HTERT RPE-1 (cell line): ENCODE results near the gene FAAP100.

ENCODE experiments used
- in situ Hi-C: fragments of 300-500 bp; cut with MboI; formaldehyde crosslinking; loops from 4 replicates; pipeline ENCODE4 v1.14.3; 2020; ENCODE audit warnings: low sequenced_read_pairs

FAAP100 gene

DNA sequence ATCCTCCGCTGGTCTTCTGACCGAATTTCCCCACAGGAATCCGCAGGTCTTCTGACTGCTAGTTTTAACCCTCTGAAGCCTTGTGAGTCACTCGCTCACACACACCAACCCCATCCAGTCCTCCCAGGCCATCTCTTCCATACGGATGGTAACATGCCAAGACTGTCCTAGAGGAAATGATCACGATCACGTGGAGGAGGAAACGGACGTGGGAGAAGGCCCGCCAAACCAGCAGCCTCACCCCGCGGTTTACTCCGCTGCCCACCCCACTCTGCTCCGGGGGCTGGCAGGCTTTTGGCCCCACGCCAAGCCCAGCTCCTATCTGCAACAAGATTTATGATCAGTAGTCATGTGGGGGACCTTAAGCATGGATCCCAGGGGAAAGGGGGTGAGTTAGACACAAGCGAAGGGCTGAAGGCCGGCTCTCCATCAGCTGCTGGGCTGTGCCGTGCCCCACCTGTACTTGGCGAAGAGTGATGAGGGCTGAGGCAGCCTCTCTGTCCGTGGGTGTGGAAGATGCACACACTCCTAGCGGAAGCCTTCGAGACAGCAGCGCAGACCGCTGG lies 1.5 kb upstream of the FAAP100 start:
- in situ Hi-C loops = no loop called here

DNA sequence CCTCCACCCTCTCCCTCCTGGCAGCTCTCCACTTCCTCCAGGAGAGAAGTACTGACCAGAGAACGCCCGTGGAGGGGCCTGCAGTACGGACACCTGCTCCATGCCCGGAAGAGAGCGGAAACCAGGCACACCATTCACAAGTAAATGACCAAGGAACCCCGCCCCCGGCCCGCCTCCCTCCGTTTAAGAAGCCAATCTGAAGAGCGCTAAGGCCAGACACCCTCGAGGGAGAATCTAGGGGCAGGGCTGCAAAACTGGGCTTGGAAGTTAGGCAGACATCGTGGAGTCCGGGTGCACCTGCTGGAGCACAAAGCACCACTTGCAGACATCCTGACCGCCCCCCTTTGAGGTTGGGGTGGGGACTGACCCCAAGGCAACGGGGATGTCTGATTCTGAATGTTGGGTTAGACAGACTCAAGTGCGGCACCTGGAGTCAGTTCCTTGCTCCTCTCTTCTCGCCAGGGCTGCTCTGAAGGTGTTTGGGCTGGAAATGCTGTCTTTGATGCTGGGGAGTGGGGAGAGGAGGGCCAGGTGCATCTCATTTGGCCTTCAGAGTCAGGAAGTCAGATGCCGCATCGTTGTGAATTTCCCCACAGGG lies 964 bp upstream of the FAAP100 start:
- in situ Hi-C loops = no loop called here

DNA sequence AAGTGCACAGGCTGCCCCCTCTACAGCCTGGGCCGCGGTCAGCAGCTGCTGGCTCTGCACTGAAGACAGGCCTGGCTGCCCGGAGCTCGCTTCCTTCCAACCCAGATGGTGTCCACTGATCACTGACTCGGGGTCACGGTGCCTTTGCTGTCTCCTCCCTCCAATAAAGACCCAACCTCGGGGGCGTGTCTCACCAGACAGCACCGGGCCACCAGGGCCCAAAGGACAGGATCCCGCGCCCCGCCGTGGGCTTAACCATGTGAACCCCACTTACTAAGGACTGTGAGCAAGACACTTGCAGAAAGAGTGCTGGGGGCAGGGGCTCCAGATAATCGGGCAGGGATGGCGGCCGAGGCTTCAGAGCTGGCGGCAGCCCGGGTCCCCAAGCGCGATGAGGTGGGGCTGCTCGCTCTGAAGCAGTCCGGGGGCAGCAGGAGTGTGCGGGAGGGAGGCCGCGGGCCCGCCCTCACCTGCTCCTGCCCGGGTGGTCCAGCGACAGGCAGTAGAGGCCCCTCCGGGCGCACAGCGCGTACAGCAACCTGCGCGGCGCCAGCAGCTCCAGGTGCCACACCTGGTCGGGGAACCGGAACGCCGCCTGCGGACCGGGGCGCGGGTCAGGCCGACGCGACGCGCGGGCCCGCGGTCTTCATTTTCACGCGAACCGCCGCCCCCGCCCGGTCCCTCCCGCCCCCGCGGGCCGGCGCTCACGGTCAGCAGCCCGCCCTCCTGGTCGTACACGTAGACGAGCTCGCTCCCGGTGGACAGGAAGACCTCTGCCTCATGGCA lies 502 bp downstream of the FAAP100 start:
- in situ Hi-C loops = no loop called here

DNA sequence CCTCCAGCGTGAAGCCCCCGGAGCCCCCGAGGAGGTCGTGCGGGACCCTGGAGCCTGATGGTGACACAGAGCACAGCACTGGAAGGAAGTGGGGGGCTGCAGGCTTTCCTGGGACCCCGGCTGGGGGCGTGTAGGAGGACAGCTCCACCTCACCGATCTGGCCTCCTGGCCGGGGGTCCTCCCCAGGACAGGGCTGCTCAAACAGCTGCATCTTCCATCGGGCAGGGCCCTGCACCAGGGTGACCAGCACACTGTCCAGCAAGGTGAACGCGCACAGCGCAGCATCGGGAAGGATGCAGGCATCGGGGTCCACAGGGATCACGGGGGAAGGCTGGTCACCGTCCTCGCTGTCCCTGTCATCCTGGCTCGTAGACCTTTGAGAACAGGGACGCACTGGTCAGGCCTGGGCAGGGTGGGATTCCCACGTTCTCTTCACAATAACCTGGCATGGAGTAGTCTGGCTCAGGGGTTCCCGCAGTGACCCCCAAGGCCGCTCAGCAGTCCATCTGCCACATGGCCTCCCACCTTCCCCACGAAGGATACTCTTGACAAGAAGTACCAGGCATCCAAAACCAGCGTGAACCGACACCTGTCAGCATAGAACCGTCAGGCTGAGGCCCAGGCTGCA lies 1.2 kb downstream of the FAAP100 start:
- in situ Hi-C loops = no loop called here

DNA sequence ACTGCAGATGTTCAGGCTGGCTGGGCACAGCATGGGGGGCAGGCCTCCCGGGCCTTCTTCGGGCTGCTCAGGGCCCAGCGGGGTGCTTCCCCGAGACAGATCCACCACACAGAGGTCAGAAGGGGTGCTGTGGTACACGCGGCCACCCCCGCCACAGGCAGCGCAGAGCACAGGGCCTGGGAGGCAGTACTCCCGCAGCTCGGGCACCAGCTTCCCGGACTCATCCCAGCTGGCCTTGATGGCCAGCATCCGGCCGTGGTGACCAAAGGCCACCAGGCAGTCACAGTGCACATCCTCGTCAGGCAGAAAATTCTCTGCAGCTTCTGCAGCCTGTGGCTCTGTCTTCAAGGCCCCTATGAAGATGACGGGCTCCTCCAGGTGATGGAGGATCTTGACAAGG lies 1.9 kb downstream of the FAAP100 start:
- in situ Hi-C loops = no loop called here

DNA sequence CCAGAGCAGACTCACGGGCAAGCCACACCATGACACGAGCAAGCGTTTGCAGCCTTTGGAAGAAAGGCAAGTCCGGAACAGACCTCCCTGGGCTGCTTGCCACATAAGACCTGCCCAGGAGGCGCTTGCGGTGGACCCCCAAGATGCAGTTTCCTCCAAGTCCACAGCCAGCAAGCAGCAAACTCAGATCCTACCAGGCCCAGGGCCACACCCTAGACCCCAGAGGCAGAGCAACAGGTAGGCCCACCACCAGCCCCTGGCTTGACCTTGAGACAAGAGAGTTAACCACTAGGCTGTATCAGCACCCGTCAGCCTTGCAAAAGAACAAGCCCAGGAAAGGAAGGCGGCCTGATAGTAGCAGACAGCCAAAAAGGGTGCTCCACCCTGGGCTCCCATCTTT lies 2.3 kb downstream of the FAAP100 start:
- in situ Hi-C loops = no loop called here

DNA sequence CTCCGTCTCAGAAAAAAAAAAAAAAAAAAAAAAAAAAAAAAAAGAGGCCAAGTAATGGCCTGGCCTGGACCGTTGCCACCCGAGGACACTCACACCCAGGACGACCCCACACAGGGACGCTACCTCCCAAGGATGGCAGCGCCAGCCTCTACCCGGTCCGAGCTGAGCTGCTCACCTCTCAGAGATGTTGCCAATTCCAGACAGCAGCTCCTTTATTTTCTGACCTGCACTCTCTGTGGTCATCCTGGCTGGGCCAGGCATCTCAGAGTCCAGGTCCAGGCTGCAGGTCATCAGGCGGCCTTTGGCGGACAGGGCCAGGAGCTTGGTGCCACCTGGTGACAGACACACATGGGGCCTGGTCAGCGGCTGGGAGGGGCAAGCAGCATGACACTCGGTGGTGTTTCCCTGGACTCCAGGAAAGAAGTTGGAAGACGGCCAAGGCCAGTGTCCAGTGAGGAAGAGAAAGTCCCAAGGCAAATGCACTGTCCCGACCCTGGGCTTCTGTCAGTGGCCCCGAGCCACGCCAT lies 3.1 kb downstream of the FAAP100 start:
- in situ Hi-C loops = no loop called here

DNA sequence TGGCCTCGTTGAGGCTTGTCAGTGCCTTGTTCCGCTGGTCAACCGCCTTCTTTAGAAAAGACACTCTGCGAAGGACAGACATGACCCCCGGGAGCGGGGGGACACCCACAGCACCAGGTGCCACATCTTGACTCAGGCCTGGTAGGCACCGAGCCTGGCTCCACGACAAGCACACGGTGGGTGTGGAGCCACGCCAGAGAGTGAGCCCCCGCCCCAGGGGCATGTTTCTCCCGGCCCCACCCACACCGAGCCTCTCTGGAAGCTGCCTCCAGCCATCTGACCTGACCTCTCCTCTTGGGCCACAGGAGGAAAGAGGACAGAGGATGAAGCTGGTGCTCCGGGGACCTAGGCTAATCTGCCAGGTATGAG lies 4.6 kb downstream of the FAAP100 start:
- in situ Hi-C loops = no loop called here

DNA sequence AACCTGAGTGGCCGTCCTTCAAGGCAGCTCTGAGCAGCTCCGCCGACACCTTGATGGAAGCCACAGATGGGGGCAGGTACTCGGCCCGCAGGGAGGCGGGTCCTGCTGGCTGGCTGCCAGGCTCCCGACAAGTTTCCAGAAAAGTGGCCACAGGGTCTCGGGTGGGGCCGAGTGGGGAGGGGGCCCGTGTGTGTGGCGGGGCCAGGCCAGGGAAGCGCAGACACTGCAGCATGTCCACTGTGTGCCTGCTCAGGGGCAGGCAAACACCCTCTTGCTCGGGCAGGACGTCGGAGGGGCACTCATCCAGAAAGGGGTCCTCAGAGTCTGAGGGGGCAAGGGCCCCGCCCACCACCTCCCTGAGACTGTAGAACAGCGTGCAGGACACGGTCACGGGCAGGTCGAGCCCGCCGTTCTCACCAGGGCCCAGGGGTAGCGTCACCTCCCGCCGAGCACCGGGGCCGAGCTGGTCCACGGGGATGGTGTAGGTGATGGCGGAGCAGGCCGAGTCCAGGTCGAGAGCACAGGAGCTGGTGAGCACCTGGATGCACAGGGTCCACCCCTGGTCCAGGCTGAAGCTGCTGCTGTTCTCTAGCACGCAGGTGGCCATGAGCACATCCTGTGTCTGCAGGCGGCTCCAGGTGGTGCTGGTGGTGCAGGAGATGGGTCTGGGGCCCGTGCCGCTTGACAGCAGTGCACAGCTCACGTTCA lies 5.1 kb downstream of the FAAP100 start:
- in situ Hi-C loops = no loop called here

DNA sequence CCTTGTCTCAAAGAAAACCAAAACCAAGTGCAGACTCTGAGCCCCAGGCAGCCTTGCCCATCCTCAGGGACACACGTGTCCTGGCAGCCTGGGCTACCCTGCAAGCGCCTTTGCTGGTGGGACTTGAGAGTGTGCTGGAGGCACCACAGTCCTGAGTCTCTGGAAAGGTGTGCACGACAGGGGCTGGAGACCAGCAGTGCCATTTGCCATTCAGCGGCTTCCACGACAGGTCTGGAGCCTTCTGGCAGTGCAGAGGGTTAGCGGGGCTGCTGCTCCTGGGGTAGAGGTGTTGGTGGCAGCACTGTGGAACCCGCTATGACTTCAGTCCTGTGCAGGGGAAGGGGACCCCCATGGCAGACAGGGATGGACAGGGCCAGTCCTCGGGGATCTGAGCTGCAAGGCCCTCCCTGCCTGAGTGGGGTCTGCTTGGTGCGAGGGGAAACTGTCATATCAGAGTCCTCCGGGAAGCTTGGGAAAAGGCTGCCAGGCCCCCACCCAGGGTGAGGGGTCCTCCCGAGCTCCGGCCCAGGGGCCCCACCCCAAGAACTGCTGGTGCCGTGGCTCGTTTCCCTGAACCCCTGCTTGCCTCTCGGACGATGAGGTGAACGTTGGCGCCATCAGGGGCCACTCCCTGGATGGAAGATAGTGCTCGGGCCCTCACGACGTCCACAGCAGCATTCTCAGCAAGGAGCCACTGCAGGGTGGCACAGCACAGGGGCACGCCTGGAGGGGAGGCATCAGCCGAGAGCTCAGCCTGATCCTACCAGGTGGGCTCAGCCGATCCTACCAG lies 6.8 kb downstream of the FAAP100 start:
- in situ Hi-C loops = no loop called here

DNA sequence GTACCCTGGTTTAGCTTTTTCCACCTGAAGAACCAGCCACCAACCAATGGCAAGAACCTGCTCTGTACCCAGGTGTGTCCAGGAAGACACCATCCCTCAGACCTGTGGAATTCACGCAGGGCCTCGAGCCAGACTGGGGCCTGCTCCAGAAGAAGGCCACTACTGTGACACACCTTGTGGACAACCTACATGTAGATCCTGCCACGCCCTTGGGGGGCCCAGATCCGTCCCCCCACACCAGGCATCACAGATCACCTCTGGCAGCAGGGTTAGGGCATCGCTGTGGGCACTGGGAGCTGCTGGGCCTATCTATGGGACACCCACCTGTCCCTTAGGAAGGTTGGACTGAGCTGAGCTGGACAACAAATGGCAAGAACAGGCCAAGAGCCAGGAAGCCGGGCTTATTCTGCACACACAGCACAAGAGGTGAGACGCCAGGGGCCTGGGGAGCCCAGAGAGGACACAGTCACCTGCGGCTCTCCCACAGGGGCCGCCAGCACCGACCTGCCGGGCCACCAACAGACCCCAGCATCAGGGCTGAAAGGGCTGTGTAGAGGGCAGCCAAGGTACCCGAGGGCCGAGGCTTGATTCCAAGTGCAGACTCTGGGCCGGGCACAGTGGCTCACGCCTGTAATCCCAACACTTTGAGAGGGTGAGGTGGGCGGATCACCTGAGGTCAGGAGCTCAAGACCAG lies 7.7 kb downstream of the FAAP100 start:
- in situ Hi-C loops = no loop called here

DNA sequence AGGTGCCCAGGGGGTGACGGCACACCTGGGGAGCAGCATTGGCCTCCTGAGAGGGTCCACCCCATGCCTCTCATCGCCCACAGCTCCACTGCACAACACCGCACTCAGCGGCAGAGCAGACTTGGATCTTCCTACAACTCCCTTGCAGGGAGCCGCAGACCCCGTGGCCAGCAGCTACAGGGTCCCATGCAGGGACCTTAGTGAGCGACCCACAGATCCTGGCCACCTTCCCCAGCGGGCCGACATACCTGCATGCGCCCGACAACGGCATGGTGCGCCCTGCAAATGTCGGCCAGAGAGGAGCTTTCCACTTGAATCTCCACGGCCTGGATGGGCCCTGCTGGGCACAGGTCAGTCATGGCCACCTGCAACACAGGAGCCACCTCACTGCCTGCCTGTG lies 8.4 kb downstream of the FAAP100 start:
- in situ Hi-C loops = no loop called here

DNA sequence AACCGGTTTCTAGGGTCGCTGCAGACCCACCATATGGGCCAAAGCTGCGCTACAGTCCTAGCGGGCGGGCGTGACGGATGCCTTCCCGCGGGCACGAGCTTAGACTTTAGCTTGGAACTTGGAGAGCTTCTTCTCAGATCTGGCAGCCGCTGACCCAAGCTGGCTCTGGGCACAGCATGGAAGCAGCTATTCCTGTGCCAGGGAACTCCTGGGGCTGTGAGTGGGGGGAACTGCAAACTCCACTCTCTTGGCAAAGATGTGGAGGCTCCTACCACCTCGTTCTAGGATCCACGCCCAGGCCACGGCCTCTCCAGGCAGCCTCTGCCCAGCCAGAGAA lies 8.8 kb downstream of the FAAP100 start:
- in situ Hi-C loops = no loop called here

DNA sequence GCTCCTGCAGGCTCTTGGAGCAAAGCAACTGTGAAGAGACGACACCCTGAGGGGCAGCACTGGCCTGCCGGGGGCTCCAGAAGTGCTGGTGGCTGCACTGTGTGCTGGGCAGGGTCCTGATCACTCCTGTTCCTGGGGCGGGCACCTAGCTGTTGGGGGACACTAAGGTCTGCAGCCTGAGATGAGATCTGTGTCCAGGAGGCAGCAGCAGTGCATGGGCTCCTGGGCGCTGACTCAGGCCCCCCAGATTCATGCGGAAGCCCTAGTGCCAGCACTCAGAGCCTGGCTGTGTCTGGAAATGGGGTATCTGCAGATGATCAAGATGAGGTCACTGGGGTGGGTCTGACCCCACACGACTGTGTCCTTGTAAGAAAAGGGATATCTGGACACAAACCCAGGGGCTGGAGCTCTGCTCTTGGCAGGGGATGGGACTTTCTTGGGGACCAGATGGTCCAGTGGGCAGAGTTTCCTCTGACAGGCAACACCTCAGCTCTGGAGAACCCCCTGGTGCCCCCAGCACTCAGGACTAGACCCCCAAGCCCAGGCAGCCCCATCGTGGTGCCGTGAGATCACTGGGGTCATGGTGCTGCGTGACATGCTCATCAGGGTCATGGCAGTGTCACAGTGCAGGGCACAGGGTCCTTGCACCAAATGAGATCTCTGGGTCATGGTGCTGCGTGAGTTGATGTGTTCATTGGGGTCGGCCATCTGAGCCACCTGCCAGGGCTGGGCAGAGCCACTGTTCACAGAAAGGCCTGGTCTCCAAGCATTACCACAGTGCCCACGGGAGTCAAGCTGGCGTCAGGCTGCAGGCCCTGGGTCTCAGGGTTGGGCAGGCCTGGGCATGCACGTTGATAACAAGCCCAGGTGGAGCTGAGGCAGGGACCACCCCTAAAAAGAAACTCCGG lies 9.5 kb downstream of the FAAP100 start:
- in situ Hi-C loops = no loop called here

DNA sequence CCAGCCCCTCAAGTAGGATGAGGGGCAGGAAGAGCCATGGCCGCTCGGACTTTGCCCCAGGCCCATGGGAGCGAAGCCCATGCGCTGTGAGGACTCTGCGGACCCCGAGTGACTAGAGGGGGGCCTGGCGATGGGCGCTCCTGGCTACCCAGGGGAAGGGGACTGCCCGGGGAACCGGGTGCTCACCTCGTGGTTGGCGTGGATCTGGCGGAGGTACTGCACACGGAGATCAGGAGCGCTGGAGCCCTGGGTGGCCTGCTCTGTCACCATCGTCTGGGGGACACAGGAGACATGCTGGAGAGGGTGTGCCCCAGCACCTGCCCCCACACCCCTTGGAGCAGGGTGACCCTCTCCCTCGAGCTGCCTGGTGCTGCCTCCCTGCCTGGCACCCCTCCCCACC lies 11.0 kb downstream of the FAAP100 start:
- in situ Hi-C loops = no loop called here

DNA sequence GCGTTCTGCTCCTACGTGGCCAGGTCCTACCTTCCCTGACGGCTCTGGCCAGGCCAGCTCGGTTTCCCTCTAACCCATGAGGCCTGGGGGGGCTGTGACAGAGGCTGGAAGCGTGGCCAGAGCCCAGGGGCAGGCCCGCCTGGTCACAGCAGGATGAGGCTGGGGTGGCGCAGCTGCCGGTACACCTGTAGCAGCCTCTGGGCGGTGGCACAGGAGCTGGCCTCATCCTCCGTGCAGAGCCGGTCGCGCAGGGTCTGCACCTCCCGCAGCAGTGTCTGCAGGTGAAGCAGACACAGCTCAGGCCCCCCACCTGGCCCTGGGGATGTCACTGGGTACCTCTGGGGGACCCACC lies 11.5 kb downstream of the FAAP100 start:
- in situ Hi-C loops = no loop called here

DNA sequence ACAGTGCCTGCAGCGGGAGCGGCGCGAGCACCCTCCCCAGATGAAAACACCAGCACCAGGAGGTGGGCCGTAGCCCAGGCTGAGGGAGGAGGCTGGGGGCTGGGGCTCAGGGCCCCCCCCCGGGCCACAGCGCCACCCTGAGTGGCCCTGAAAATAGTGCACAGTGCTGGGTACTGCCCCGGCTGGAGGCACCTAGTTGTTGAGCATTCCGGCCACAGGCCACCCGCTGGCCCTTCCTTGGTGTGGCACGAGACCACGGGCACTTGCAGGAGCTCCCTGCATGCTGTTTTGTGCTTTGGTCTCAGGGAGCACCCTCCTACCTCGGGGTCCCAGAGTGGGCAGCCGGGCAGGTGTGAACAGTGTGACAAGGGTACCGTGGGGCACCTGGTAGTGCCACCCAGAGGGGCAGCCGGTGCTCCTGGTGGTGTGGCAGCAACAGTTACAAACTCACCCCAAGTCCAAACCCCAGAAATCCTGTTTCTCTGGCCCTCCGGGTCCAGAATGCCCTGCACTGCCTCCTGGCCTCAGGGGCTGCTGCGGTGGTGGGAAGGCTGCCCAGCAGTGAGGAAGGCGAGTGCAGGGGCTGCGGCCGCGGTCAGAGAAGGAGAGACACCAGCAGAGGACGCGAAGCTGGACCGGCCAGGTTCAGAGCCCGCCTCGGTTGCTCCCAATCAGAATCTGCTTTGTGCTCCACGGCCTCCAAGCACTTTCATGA lies 12.0 kb downstream of the FAAP100 start:
- in situ Hi-C loops = no loop called here

DNA sequence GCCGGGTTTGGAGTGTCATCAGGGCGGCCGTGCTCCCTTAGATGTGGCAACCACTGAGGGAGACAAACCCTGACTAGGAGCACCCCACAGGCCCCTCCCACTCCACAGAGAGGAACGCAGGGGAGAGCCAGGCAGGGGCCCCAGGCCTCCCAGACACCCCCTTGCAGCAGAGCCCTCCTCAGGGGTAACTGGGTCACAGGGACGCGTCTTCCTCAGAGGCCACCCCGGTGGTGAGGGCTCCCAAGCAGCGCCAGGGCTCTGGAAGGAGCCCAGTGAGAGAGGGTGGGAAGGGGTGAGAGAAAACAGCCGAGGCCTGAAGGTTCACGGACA lies 12.6 kb downstream of the FAAP100 start:
- in situ Hi-C loops = no loop called here
